Lower lobe of right lung (tissue), 2 donors: ENCODE data around the gene GNAT3. TPM values are rescaled to one million over a fixed set of nuclear protein-coding genes. Genes with fewer than 3 reads are reported as not detected.

Source experiments
- ATAC-seq, 2 donors: fragments of 200-7000 bp; cut with Tn5 transposase; one replicate each; pipeline ENCODE4 v1.9.1; 2020 to 2022; ENCODE audit warnings: mild to moderate bottlenecking in 2 of 2, moderate library complexity in 2 of 2
- DNase-seq: peaks from one replicate; pipeline ENCODE4 v3.0.0-alpha.2; 2020
- H3K27ac ChIP-seq: fragments of 200-600 bp; one replicate; pipeline ENCODE4 v1.8.0; 2022
- H3K27me3 ChIP-seq: fragments of 200-600 bp; one replicate; pipeline ENCODE4 v1.8.0; 2022; ENCODE audit warnings: low read depth
- H3K36me3 ChIP-seq: fragments of 200-600 bp; one replicate; pipeline ENCODE4 v1.8.0; 2022; ENCODE audit warnings: mild to moderate bottlenecking
- H3K4me1 ChIP-seq: fragments of 200-600 bp; one replicate; pipeline ENCODE4 v1.8.0; 2022
- H3K4me3 ChIP-seq: fragments of 200-600 bp; one replicate; pipeline ENCODE4 v1.8.0; 2022; ENCODE audit warnings: mild to moderate bottlenecking
- H3K9me3 ChIP-seq: fragments of 200-600 bp; one replicate; pipeline ENCODE4 v1.8.0; 2022
- CTCF ChIP-seq: fragments of 200-600 bp; IDR thresholded peaks from one replicate; pipeline ENCODE4 v1.8.0; 2022; ENCODE audit warnings: antibody characterized with exemption, mild to moderate bottlenecking
- intact Hi-C: fragments of 100-400 bp; cut with DNase I; formaldehyde crosslinking; loops from one replicate; pipeline ENCODE4 v1.11.0; 2022
- total RNA-seq: library from RNA; stranded (reverse); fragmentation: NEBNext Ultra II Directional; extraction: Animal tissue kit (Norgen Biotek cat#: 25700); gene quantifications from one replicate; pipeline ENCODE4 v1.2.1, GENCODE V29; 2021
- donor health status: DM: no; HTN: yes; CAD: no; lungs with severe emphysema.

GNAT3 gene
- total RNA-seq, 1 donor from 2014 or later: not detected

- Histone ChIP-seq H3K4me1 (no peaks in the 10 kb centered on the region), H3K4me3 (no peak overlapping the region), H3K27me3 (no peaks in the 10 kb centered on the region), H3K27ac (no peak overlapping the region), H3K36me3 (no peaks in the 10 kb centered on the region), H3K9me3 (no peaks in the 10 kb centered on the region)
- intact Hi-C loops: no loop called here
- DNase-seq: no peak
- ATAC-seq: no peak
- TF ChIP-seq CTCF: no peak
Measured at GRCh38 chr7:80482950-80483349, 28.9 kb downstream of the GNAT3 start.

GRCh38 chr7:80481196-80481884 is 30.5 kb downstream of the GNAT3 start:
- ATAC-seq (no peak), DNase-seq (no peak)
- no peak overlapping the region for H3K4me3 ChIP-seq
- H3K4me1 ChIP-seq: no peaks in the 10 kb centered on the region
- H3K27me3 ChIP-seq: no peaks in the 10 kb centered on the region
- no peaks in the 10 kb centered on the region for H3K36me3 ChIP-seq
- no peak for TF ChIP-seq CTCF
- no peak overlapping the region for H3K27ac ChIP-seq
- H3K9me3 ChIP-seq: no peaks in the 10 kb centered on the region
- intact Hi-C loops: no loop called here

GRCh38 chr7:80480566-80480965 is 31.3 kb downstream of the GNAT3 start:
- no peak for ATAC-seq
- Histone ChIP-seq H3K9me3 (no peaks in the 10 kb centered on the region), H3K27ac (no peak overlapping the region), H3K27me3 (no peaks in the 10 kb centered on the region), H3K4me1 (no peaks in the 10 kb centered on the region), H3K36me3 (no peaks in the 10 kb centered on the region), H3K4me3 (no peak overlapping the region)
- no peak for TF ChIP-seq CTCF
- intact Hi-C loops: no loop called here
- no peak for DNase-seq

GRCh38 chr7:80478683-80479082 is 33.2 kb downstream of the GNAT3 start:
- Histone ChIP-seq H3K4me1 (no peaks in the 10 kb centered on the region), H3K9me3 (no peaks in the 10 kb centered on the region), H3K27me3 (no peaks in the 10 kb centered on the region), H3K36me3 (no peaks in the 10 kb centered on the region), H3K4me3 (no peak overlapping the region), H3K27ac (no peak overlapping the region)
- intact Hi-C loops: no loop called here
- no peak for ATAC-seq
- no peak for DNase-seq
- TF ChIP-seq CTCF: no peak

GRCh38 chr7:80476035-80476434 is 35.8 kb downstream of the GNAT3 start:
- intact Hi-C loops: no loop called here
- no peak for ATAC-seq
- Histone ChIP-seq H3K4me1 (no peaks in the 10 kb centered on the region), H3K36me3 (no peaks in the 10 kb centered on the region), H3K27me3 (no peaks in the 10 kb centered on the region), H3K9me3 (no peaks in the 10 kb centered on the region), H3K4me3 (no peak overlapping the region), H3K27ac (no peak overlapping the region)
- DNase-seq: no peak
- no peak for TF ChIP-seq CTCF
